Ovary (tissue), 9 donors: ENCODE results near the gene BIN2. TPM values are rescaled to one million over a fixed set of nuclear protein-coding genes. Genes with fewer than 3 reads are reported as not detected.

Source experiments
- DNase-seq, 5 donors: peaks; one replicate each; pipeline ENCODE4 v3.0.0-alpha.2; 2019 to 2020
- H3K27ac ChIP-seq, 2 donors: fragments of 200-600 bp; one replicate each; pipeline versions ENCODE4 v1.5.1 to v1.8.0; 2019 to 2022
- H3K27me3 ChIP-seq: fragments of 200-600 bp; one replicate; pipeline ENCODE4 v1.8.0; 2022
- H3K36me3 ChIP-seq: fragments of 200-600 bp; sonication (generic); one replicate; pipeline ENCODE4 v1.5.1; 2019
- H3K4me1 ChIP-seq: one replicate; pipeline ENCODE4 v1.8.1; 2013; ENCODE audit warnings: mild to moderate bottlenecking, moderate library complexity; ENCODE audit not compliant: insufficient read depth
- H3K4me3 ChIP-seq: fragments of 200-600 bp; sonication (generic); one replicate; pipeline ENCODE4 v1.5.1; 2017
- H3K9me3 ChIP-seq, 2 donors: fragments of 200-600 bp in 1 of 2; sonication (generic) in 1 of 2; one replicate each; pipeline versions ENCODE4 v1.5.1 to v1.8.1; 2013 to 2019; ENCODE audit warnings: mild to moderate bottlenecking in 1 of 2, moderate library complexity in 1 of 2
- CTCF ChIP-seq, 3 donors: fragments of 450-650 bp in 2 of 3; fragments of 200-600 bp in 1 of 3; IDR thresholded peaks; one replicate each; pipeline versions ENCODE4 v1.5.1 to v1.8.0; 2016 to 2022; ENCODE audit warnings: antibody characterized with exemption in 3 of 3, mild to moderate bottlenecking in 1 of 3
- EP300 ChIP-seq: sonication (generic); formaldehyde crosslinking; IDR thresholded peaks from one replicate; pipeline ENCODE4 v1.6.1; 2017; ENCODE audit warnings: antibody characterized with exemption
- POLR2A ChIP-seq: fragments of 450-650 bp; IDR thresholded peaks from one replicate; pipeline ENCODE4 v1.6.1; 2017; ENCODE audit warnings: antibody characterized with exemption, mild to moderate bottlenecking, moderate library complexity
- WGBS, 3 donors: extraction: QIAGEN DNeasy Blood & Tissue Kit in 1 of 3; methylation state at CpG; one replicate each; pipeline versions ENCODE4 v1.1.5 to v1.1.7; 2013 to 2017; 5-methylcytosine and 5-hydroxymethylcytosine counted together
- intact Hi-C, 4 donors: fragments of 100-400 bp; cut with DNase I; formaldehyde crosslinking; loops; one replicate each; pipeline versions ENCODE4 v1.11.0 to v1.15.1; 2022 to 2023
- polyA plus RNA-seq, 2 donors: library from polyadenylated mRNA; stranded (reverse); fragments of 200-250 nt in 1 of 2; fragments of 350-450 nt in 1 of 2; fragmentation: Illumina TruSeq in 1 of 2; extraction: RNeasy Lipid Tissue Mini Kit (QIAGEN cat#74804) in 1 of 2; gene quantifications; one replicate each; pipeline ENCODE4 v1.2.3, GENCODE V29; 2013 to 2014
- total RNA-seq, 7 donors: library from RNA; depleted of rRNA in 2 of 7; stranded (reverse); fragments of >200 nt in 2 of 7; fragmentation: NEBNext Ultra II Directional in 3 of 7; extraction: Animal tissue kit (Norgen Biotek cat#: 25700) in 3 of 7; gene quantifications; one replicate each; pipeline versions ENCODE4 v1.1.0 to v1.2.4, GENCODE V29; 2016 to 2023
- donor health status: DM: no; HTN: no; CAD: no; lungs with moderate emphysema.
- donor health status: DM: no; HTN: no; CAD: no.
- donor health status: Bipolar disorder and iron deficiency.
- donor health status: DM: yes; HTN: yes; CAD: no.
- donor health status: DM: no; HTN: no; CAD: no.
- donor health status: DM: yes; HTN: yes; CAD: no.

The BIN2 gene
- total and polyA plus RNA-seq, 9 donors: 1.1 to 7.6 (median 1.5) TPM

DNA sequence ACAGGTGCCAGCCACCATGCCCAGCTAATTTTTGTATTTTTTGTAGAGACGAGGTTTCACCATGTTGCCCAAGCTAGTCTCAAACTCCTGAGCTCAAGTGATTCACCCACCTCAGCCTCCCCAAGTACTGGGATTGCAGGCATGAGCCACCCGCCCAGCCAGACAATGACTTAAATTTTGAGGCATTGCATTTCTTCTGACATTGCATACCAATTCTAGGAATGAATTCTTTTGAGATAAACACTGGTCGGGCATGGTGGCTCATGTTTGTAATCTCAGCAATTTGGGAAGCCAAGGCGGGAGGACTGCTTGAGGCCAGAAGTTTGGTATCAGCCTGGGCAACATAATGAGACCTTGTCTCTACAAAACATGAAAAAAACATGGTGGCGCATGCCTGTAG, 25.1 kb upstream of the BIN2 start:
- Histone ChIP-seq H3K27me3 (no peaks in the 10 kb centered on the region), H3K4me3 (no peak overlapping the region), H3K9me3 (no peaks in the 10 kb centered on the region), H3K4me1 (no peaks in the 10 kb centered on the region), H3K27ac (no peak overlapping the region), H3K36me3 (no peaks in the 10 kb centered on the region)
- intact Hi-C loops: loop anchor here in 1 of 4 donors (10.0 kb wide), 1 partner anchor 304 kb away; the partner anchor contains the start of gene LETMD1
- no peak for TF ChIP-seq POLR2A
- no peak for TF ChIP-seq CTCF (IDR thresholded peaks at IDR 0.05)
- TF ChIP-seq EP300: no peak
- WGBS, 3 donors: 77 to 87% (median 77%) methylated on average over 5 of the region's 5 CpGs
- DNase-seq: no peak

- no peaks in the 10 kb centered on the region for H3K9me3 ChIP-seq
- no peaks in the 10 kb centered on the region for H3K4me1 ChIP-seq
- TF ChIP-seq POLR2A (no peak), CTCF (IDR thresholded peaks at IDR 0.05) (no peak), EP300 (no peak)
- no peak for DNase-seq
- H3K27ac ChIP-seq: no peak overlapping the region
- H3K36me3 ChIP-seq: no peaks in the 10 kb centered on the region
- intact Hi-C loops: loop anchor here in 1 of 4 donors (10.0 kb wide), 1 partner anchor 303 kb away; the partner anchor contains the start of gene LETMD1
- 88 to 96% (median 91%) methylated on average over 4 of the region's 4 CpGs for WGBS, 3 donors
- no peak overlapping the region for H3K4me3 ChIP-seq
- H3K27me3 ChIP-seq: no peaks in the 10 kb centered on the region
Measured at GRCh38 chr12:51348116-51348515, 24.1 kb upstream of the BIN2 start.

DNA sequence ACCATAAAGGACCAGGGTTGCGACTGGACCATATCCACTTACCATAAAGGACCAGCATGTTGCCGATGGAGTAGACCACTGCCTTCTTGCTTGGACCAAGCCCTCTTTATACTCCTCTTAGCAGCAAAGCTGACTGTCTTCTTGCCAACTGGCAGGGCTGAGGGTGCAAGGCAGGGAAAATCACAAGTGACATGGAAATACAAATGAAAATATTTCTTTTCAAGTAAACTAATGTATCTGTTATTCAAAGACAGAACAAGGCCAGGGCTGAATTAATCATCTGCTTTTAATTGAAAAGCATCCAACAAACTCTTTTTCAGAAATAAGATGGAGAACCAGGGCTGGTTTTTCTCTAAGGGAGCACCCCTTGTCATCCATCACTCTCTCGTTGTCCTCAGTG, 22.6 kb upstream of the BIN2 start, which contains the start of gene CELA1:
TSS of gene CELA1 (minus strand) at position 99 of the 400 bp plus-strand sequence. CDS start at position 58, 41 bp downstream.
- no peaks in the 10 kb centered on the region for H3K9me3 ChIP-seq
- no peaks in the 10 kb centered on the region for H3K27me3 ChIP-seq
- no peaks in the 10 kb centered on the region for H3K36me3 ChIP-seq
- H3K27ac ChIP-seq: no peak within 1 kb of the TSS
- TF ChIP-seq EP300 (no peak), POLR2A (no peak), CTCF (IDR thresholded peaks at IDR 0.05) (no peak)
- intact Hi-C loops: loop anchor here in 1 of 4 donors (10.0 kb wide), 1 partner anchor 302 kb away; the partner anchor contains the start of gene LETMD1
- WGBS, 3 donors: 66 to 70% (median 67%) methylated on average over 3 of the region's 3 CpGs
- DNase-seq: no peak
- H3K4me1 ChIP-seq: no peaks in the 10 kb centered on the region
- no peak within 1 kb of the TSS for H3K4me3 ChIP-seq

DNA sequence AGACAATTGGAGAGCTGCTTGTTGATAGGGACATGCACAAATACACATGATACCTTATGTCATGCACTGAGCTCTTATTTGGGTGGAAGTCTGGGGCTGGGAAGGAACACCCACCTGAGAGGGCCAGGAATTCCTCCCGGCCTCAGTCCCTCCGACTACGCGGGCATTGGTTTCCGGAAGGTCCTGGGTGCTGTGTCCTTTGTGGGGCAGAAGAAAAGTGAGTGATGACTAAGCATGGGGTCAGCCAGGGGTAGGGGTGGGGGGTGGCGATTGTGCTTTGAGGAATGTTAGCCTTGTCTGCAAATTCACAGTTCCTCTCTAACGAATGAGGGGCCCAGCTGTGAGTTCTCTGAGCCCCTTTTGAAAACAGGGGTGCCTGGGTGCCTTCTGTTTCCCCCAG, 21.7 kb upstream of the BIN2 start:
- intact Hi-C loops: loop anchor here in 1 of 4 donors (10.0 kb wide), 1 partner anchor 301 kb away; the partner anchor contains the start of gene LETMD1
- no peak for TF ChIP-seq EP300
- TF ChIP-seq CTCF (IDR thresholded peaks at IDR 0.05): no peak
- TF ChIP-seq POLR2A: no peak
- no peak for DNase-seq
- 62 to 71% (median 62%) methylated on average over 7 of the region's 7 CpGs for WGBS, 3 donors
- H3K27me3 ChIP-seq: no peaks in the 10 kb centered on the region
- no peaks in the 10 kb centered on the region for H3K9me3 ChIP-seq
- no peak overlapping the region for H3K4me3 ChIP-seq
- H3K36me3 ChIP-seq: no peaks in the 10 kb centered on the region
- H3K27ac ChIP-seq: no peak overlapping the region
- H3K4me1 ChIP-seq: peaks cover 3% of the 10 kb centered on the region
